Activated CD8-positive, alpha-beta memory T cell treated with anti-CD3 and anti-CD28 coated beads for 1 hour (primary cell): ENCODE data around the gene HMGB2.
A peak's percentile ranks its signal among the peaks of the same experiment; 100 is the strongest.

Source experiments
- DNase-seq, 2 donors: peaks; one replicate each; pipeline ENCODE4 v3.0.0-alpha.2; 2020; ENCODE audit warnings: low read depth in 1 of 2; ENCODE audit errors: extremely low read depth in 1 of 2

Gene HMGB2

GRCh38 chr4:173334085-173334890 lies at the start of gene HMGB2:
Gene HMGB2, minus strand, starts transcription at chr4:173334358. Its CDS starts 709 bp downstream, at chr4:173333649.
- peak; percentile 98 to 100 for DNase-seq

- DNase-seq, result no peak
These were observed 48.2 kb upstream of the HMGB2 start for GRCh38 chr4:173382349-173382748.

GRCh38 chr4:173381610-173382009 lies 47.5 kb upstream of the HMGB2 start:
- DNase-seq, result no peak

- DNase-seq, result no peak
These were observed 46.8 kb upstream of the HMGB2 start for GRCh38 chr4:173380987-173381386.

- DNase-seq, result no peak
These were observed 45.8 kb upstream of the HMGB2 start for GRCh38 chr4:173379929-173380328.

- DNase-seq, result no peak
These were observed 40.4 kb upstream of the HMGB2 start for GRCh38 chr4:173374588-173374987.

- peak in 1 of 2 donors; percentile 22 for DNase-seq
These were observed 37.4 kb upstream of the HMGB2 start for GRCh38 chr4:173371292-173372192.

GRCh38 chr4:173370477-173371291 lies 36.5 kb upstream of the HMGB2 start, which contains the start of gene SAP30:
Gene SAP30, plus strand, starts transcription at chr4:173370954. Its CDS starts 229 bp downstream, at chr4:173371183.
- DNase-seq, result peak; percentile 91 to 97

- DNase-seq, result peak; percentile 19 to 38
These were observed 35.9 kb upstream of the HMGB2 start for GRCh38 chr4:173370130-173370476.

GRCh38 chr4:173367946-173368345 lies 33.8 kb upstream of the HMGB2 start:
- DNase-seq, result no peak

GRCh38 chr4:173367285-173367684 lies 33.1 kb upstream of the HMGB2 start:
- no peak for DNase-seq

GRCh38 chr4:173365359-173365996 lies 31.3 kb upstream of the HMGB2 start:
- DNase-seq, result no peak

- DNase-seq, result no peak
These were observed 28.5 kb upstream of the HMGB2 start for GRCh38 chr4:173362666-173363065.

GRCh38 chr4:173360587-173361221 lies 26.5 kb upstream of the HMGB2 start:
- no peak for DNase-seq

GRCh38 chr4:173357939-173358338 lies 23.8 kb upstream of the HMGB2 start:
- DNase-seq, result no peak

GRCh38 chr4:173347467-173347866 lies 13.3 kb upstream of the HMGB2 start:
- no peak for DNase-seq

- no peak for DNase-seq
These were observed 11.9 kb upstream of the HMGB2 start for GRCh38 chr4:173346074-173346473.

- DNase-seq, result no peak
These were observed 11.5 kb upstream of the HMGB2 start for GRCh38 chr4:173345648-173346047.

GRCh38 chr4:173343832-173344397 lies 9.8 kb upstream of the HMGB2 start:
- DNase-seq, result no peak

- no peak for DNase-seq
These were observed 3.3 kb upstream of the HMGB2 start for GRCh38 chr4:173337463-173337862.
